Transverse colon (tissue), 4 donors: ENCODE data around the gene ANKRD49. TPM values are rescaled to one million over a fixed set of nuclear protein-coding genes. Genes with fewer than 3 reads are reported as not detected.

Source experiments
- DNase-seq: peaks from one replicate; pipeline ENCODE4 v3.0.0-alpha.2; 2019
- H3K27ac ChIP-seq, 4 donors: fragments of 200-600 bp; sonication (generic); 2 replicates each; pipeline ENCODE4 v1.5.1; 2016 to 2018; ENCODE audit warnings: inconsistent platforms in 4 of 4
- H3K27me3 ChIP-seq: fragments of 200-600 bp; sonication (generic); 2 replicates; pipeline ENCODE4 v1.5.1; 2017; ENCODE audit warnings: inconsistent platforms
- H3K36me3 ChIP-seq, 4 donors: fragments of 200-600 bp; sonication (generic); 2 replicates each; pipeline ENCODE4 v1.5.1; 2017 to 2019; ENCODE audit warnings: inconsistent platforms in 4 of 4
- H3K4me1 ChIP-seq, 4 donors: fragments of 200-600 bp; sonication (generic); 2 replicates each; pipeline ENCODE4 v1.5.1; 2017 to 2020; ENCODE audit warnings: inconsistent platforms in 4 of 4
- H3K4me3 ChIP-seq, 4 donors: fragments of 200-600 bp; sonication (generic); 1 replicate in 1 of 4; 2 replicates in 3 of 4; pipeline versions ENCODE4 v1.5.1 to v1.6.1; 2017 to 2019; ENCODE audit warnings: inconsistent platforms in 4 of 4
- H3K9me3 ChIP-seq, 2 donors: fragments of 200-600 bp; sonication (generic); 2 replicates each; pipeline ENCODE4 v1.5.1; 2017 to 2019; ENCODE audit warnings: inconsistent platforms in 2 of 2
- CTCF ChIP-seq, 5 experiments: fragments of 200-600 bp in 3 of 5; fragments of 450-650 bp in 2 of 5; sonication (generic) in 3 of 5; IDR thresholded peaks; 1 replicate in 2 of 5; 2 replicates in 3 of 5; pipeline ENCODE4 v1.5.1; 2016 to 2017; ENCODE audit warnings: antibody characterized with exemption in 5 of 5, inconsistent platforms in 3 of 5, mild to moderate bottlenecking in 2 of 5, moderate library complexity in 1 of 5
- EP300 ChIP-seq: sonication (generic); formaldehyde crosslinking; IDR thresholded peaks from one replicate; pipeline ENCODE4 v1.6.1; 2017; ENCODE audit warnings: antibody characterized with exemption, low read depth
- POLR2A ChIP-seq: fragments of 450-650 bp; IDR thresholded peaks from one replicate; pipeline ENCODE4 v1.6.1; 2016; ENCODE audit warnings: antibody characterized with exemption, mild to moderate bottlenecking, moderate library complexity
- POLR2AphosphoS5 ChIP-seq, 3 donors: sonication (generic); formaldehyde crosslinking; IDR thresholded peaks; one replicate each; pipeline ENCODE4 v1.6.1; 2016; ENCODE audit warnings: antibody characterized with exemption in 3 of 3
- WGBS, 2 donors: methylation state at CpG; one replicate each; pipeline ENCODE4 v1.1.5; 2018; ENCODE audit warnings: low coverage in 1 of 2; 5-methylcytosine and 5-hydroxymethylcytosine counted together
- in situ Hi-C, 4 donors: fragments of 200-750 bp; cut with MboI; loops; one replicate each; pipeline versions ENCODE4 v1.15.0 to v1.15.1; 2017; ENCODE audit warnings: low sequenced_read_pairs in 3 of 4, low pct_ligation_motif_present in 1 of 4, low pct_unique_long_range_greater_than_20kb in 1 of 4
- intact Hi-C: fragments of 100-400 bp; cut with DNase I; formaldehyde crosslinking; loops from one replicate; pipeline ENCODE4 v1.15.1; 2023; ENCODE audit warnings: low total_unique reads
- total RNA-seq, 4 donors: library from RNA; depleted of rRNA; stranded (reverse); fragments of >200 nt; gene quantifications; one replicate each; pipeline ENCODE4 v1.1.0, GENCODE V29; 2016

The ANKRD49 gene
- total RNA-seq, 4 donors from 2014 or later, result 24.4 to 43.6 (median 33.2) TPM

GRCh38 chr11:94472916-94473799, 20.6 kb upstream of the ANKRD49 start:
- Histone ChIP-seq H3K27me3 (no peaks in the 10 kb centered on the region), H3K27ac (no peak overlapping the region), H3K4me3 (no peak overlapping the region), H3K9me3 (no peaks in the 10 kb centered on the region), H3K36me3 (peaks cover 0 to 14% (median 3%) of the 10 kb centered on the region in 4 donors), H3K4me1 (no peaks in the 10 kb centered on the region)
- in situ Hi-C loops, result no loop called here
- intact Hi-C loops, result no loop called here
- TF ChIP-seq POLR2A (no peak), CTCF (IDR thresholded peaks at IDR 0.05) (no peak), POLR2AphosphoS5 (IDR thresholded peaks at IDR 0.05) (no peak), EP300 (no peak)
- 92 to 97% methylated on average over 3 of the region's 3 CpGs for WGBS, 2 donors
- no peak for DNase-seq

GRCh38 chr11:94477624-94478023, 16.2 kb upstream of the ANKRD49 start:
- intact Hi-C loops (no loop called here), in situ Hi-C loops (loop anchor here in 3 of 4 donors (25.0 kb wide), 4 partner anchors 315 to 1310 kb away; partner anchors contain the start of genes C11orf54 (in 2 of the 3), TAF1D (in 2 of the 3), CEP57 (in 1 of the 3) and FAM76B (in 1 of the 3))
- Histone ChIP-seq H3K4me3 (no peak overlapping the region), H3K27me3 (no peaks in the 10 kb centered on the region), H3K9me3 (no peaks in the 10 kb centered on the region), H3K4me1 (no peaks in the 10 kb centered on the region), H3K27ac (no peak overlapping the region), H3K36me3 (peaks cover 0 to 20% (median 3%) of the 10 kb centered on the region in 4 donors)
- 74 to 82% methylated on average over 2 of the region's 2 CpGs for WGBS, 2 donors
- no peak for TF ChIP-seq EP300
- TF ChIP-seq POLR2AphosphoS5 (IDR thresholded peaks at IDR 0.05), result no peak
- TF ChIP-seq POLR2A, result no peak
- TF ChIP-seq CTCF (IDR thresholded peaks at IDR 0.05), result no peak
- DNase-seq, result no peak

- Histone ChIP-seq H3K4me1 (no peaks in the 10 kb centered on the region), H3K27ac (no peak overlapping the region), H3K36me3 (peaks cover 0 to 27% (median 9%) of the 10 kb centered on the region in 4 donors), H3K4me3 (no peak overlapping the region), H3K9me3 (no peaks in the 10 kb centered on the region), H3K27me3 (no peaks in the 10 kb centered on the region)
- in situ Hi-C loops, result loop anchor here in 3 of 4 donors (25.0 kb wide), 4 partner anchors 319 to 1306 kb away; partner anchors contain the start of genes C11orf54 (in 2 of the 3), TAF1D (in 2 of the 3), CEP57 (in 1 of the 3) and FAM76B (in 1 of the 3)
- intact Hi-C loops, result no loop called here
- DNase-seq, result no peak
- TF ChIP-seq POLR2AphosphoS5 (IDR thresholded peaks at IDR 0.05), result no peak
- no peak for TF ChIP-seq CTCF (IDR thresholded peaks at IDR 0.05)
- TF ChIP-seq POLR2A, result no peak
- TF ChIP-seq EP300, result no peak
Measured at GRCh38 chr11:94481342-94481741, 12.4 kb upstream of the ANKRD49 start.

GRCh38 chr11:94486068-94486467, 7.7 kb upstream of the ANKRD49 start:
- H3K36me3 ChIP-seq, result peaks cover 0 to 27% (median 11%) of the 10 kb centered on the region in 4 donors
- TF ChIP-seq POLR2A (no peak), CTCF (IDR thresholded peaks at IDR 0.05) (no peak), EP300 (no peak)
- no peak for DNase-seq

More at GRCh38 chr11:94486068-94486467, 7.7 kb upstream of the ANKRD49 start:
- Histone ChIP-seq H3K27me3 (no peaks in the 10 kb centered on the region), H3K27ac (no peak overlapping the region), H3K9me3 (no peaks in the 10 kb centered on the region), H3K4me3 (no peak overlapping the region), H3K4me1 (no peaks in the 10 kb centered on the region)
- 80 to 87% methylated on average over 1 of the region's 1 CpG for WGBS, 2 donors
- in situ Hi-C loops, result loop anchor here in 3 of 4 donors (25.0 kb wide), 4 partner anchors 324 to 1301 kb away; partner anchors contain the start of genes C11orf54 (in 2 of the 3), TAF1D (in 2 of the 3), CEP57 (in 1 of the 3) and FAM76B (in 1 of the 3)
- intact Hi-C loops, result no loop called here
